ENCODE results near the gene CAPN12. TPM values are rescaled to one million over a fixed set of nuclear protein-coding genes. Genes with fewer than 3 reads are reported as not detected.

CAPN12 gene
- total and polyA plus RNA-seq, 2 of the 8 experiments (the other 6 are each of a cell fraction or from before 2014, with no cell fraction given): 8.8 to 20.0 TPM

DNA sequence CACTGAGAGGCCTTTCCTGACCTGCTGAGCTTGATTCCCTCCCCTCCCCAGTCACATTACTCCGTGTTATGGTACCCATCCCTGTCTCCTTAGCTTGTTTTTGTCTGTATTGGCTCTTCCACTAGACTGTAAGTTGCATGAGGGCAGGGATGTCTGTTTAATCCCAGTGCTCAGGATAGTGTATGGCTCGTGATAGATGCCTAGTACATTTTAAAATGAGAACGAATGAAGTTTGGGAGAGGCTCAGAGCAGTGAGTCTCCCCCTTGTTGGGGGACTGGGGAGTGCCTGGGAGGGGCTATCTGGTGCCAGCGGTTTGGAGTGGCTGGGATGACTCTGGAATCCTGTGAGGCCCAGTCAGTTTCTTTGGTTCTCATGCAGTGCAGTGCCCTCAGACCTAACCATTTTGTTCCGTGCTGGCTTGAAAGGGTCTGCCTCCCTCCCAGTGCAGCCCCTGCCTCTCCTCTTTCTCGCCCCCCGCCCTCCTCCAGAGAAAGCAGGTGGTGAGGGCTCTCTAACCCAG lies 61.3 kb downstream of the CAPN12 start:
- H2AK5ac ChIP-seq (ENCODE audit: low read depth, low read length): peak overlapping the region; percentile 100
- H3K14ac ChIP-seq (ENCODE audit: insufficient read length): no peak overlapping the region
- H3K27ac ChIP-seq (ENCODE audit: low read depth, low read length): peak overlapping the region; percentile 95
- H3K9me3 ChIP-seq (ENCODE audit: insufficient read depth in 2 of 2, low read depth in 1 of 2, low read length in 1 of 2): no peaks in the 10 kb centered on the region
- no peaks in the 10 kb centered on the region for H3K27me3 ChIP-seq (replicated peaks in 1 of 4; ENCODE audit: control insufficient read depth in 3 of 4, extremely low read depth in 1 of 4, insufficient read depth in 3 of 4, low read length in 3 of 4)
- ChIA-PET POLR2A (ENCODE audit: partially characterized antibody) (interaction anchor here (1.6 to 23.4 kb wide), 12 partner anchors 9 to 64 kb away, joined by 3 to 495 read pairs (median 6); partner anchors contain the start of genes ACTN4, CAPN12 and EIF3K), CTCF (ENCODE audit: partially characterized antibody) (interaction anchor here (0.8 to 3.8 kb wide), 7 partner anchors 16 to 48 kb away, joined by 3 to 17 read pairs (median 4); no protein-coding TSS in a partner anchor)
- H3K36me3 ChIP-seq (ENCODE audit: control insufficient read depth in 2 of 4, insufficient read depth in 4 of 4, low read length in 3 of 4): no peaks in the 10 kb centered on the region
- H2BK12ac ChIP-seq (ENCODE audit: low read depth, low read length): peak overlapping the region; percentile 96
- peak overlapping the region; percentile 24 for H2BK120ac ChIP-seq (replicated peaks; ENCODE audit: low read depth, low read length)
- H3K4ac ChIP-seq (replicated peaks; ENCODE audit: insufficient read length, low read depth, low read length): peak overlapping the region; percentile 22
- peaks cover 10 to 90% of the 10 kb centered on the region in 2 experiments for H3K79me2 ChIP-seq (ENCODE audit: control insufficient read depth in 1 of 2, insufficient read depth in 2 of 2, low read length in 2 of 2)
- peak overlapping the region; percentile 94; the same call in 1 of the 2 replicates for H4K8ac ChIP-seq (ENCODE audit: extremely low read depth, insufficient read depth, low read length)
- H2BK5ac ChIP-seq (ENCODE audit: low read depth, low read length): peak overlapping the region; percentile 90
- FAIRE-seq (no peak), DNase-seq (ENCODE audit: low read depth in 1 of 2, low spot score in 2 of 2) (no peak)
- no peak overlapping the region for H3K23ac ChIP-seq (ENCODE audit: insufficient read length)
- 81% methylated on average over 7 of the region's 7 CpGs; no CpG with 5 or more reads in 1 of the 2 experiments for WGBS, 2 experiments (ENCODE audit: extremely low coverage in 1 of 2, insufficient coverage in 1 of 2, insufficient read length in 1 of 2, insufficient replicate concordance in 2 of 2, low coverage in 1 of 2, low lambda C conversion rate in 2 of 2, missing lambda C conversion rate in 1 of 2)
- peak overlapping the region; percentile 85 for H3K18ac ChIP-seq (ENCODE audit: extremely low read depth, low read length)
- peak overlapping the region; percentile 26 to 28 for H3K4me2 ChIP-seq (ENCODE audit: insufficient read depth in 1 of 2, low read depth in 2 of 2, low read length in 2 of 2)
- peak overlapping the region; percentile 78 for H4K91ac ChIP-seq (replicated peaks; ENCODE audit: insufficient read length, low read length)
- H3K4me1 ChIP-seq (replicated peaks in 1 of 4; ENCODE audit: control insufficient read depth in 3 of 4, insufficient read depth in 4 of 4, low read length in 3 of 4): peaks cover 28 to 47% (median 42%) of the 10 kb centered on the region in 4 experiments
- peak overlapping the region; percentile 51 for H4K5ac ChIP-seq (ENCODE audit: insufficient read length, low read depth, low read length)
- peak overlapping the region in 2 of 4 experiments; percentile 67; a peak in 5 of 7 replicates for H3K9ac ChIP-seq (replicated peaks in 1 of 4; ENCODE audit: extremely low read depth in 1 of 4, low read depth in 3 of 4, low read length in 3 of 4)
- peaks cover 18% of the 10 kb centered on the region for H3K79me1 ChIP-seq (ENCODE audit: low read depth, low read length)
- 0 out of 8 replicates have a peak overlapping the region, but pooled peaks of 1 of the 4 experiments have one; percentile 6 for H3K4me3 ChIP-seq (ENCODE audit: extremely low read depth in 1 of 4, insufficient read depth in 2 of 4, low read depth in 3 of 4, low read length in 4 of 4)
- H2AFZ ChIP-seq (ENCODE audit: low read length): no peak overlapping the region
- H2BK15ac ChIP-seq (ENCODE audit: low read length): peak overlapping the region; percentile 62; the same call in 1 of the 2 replicates
- peaks cover 0 to 11% of the 10 kb centered on the region in 2 experiments for H4K20me1 ChIP-seq (replicated peaks in 1 of 2; ENCODE audit: control insufficient read depth in 1 of 2, insufficient read depth in 2 of 2, low read length in 2 of 2)
- H3K23me2 ChIP-seq (ENCODE audit: low read depth, low read length): peaks cover 1% of the 10 kb centered on the region; the same call in 1 of the 2 replicates
- peak overlapping the region; percentile 5 for H3K56ac ChIP-seq (replicated peaks; ENCODE audit: insufficient read length, low read depth, low read length)
- peak overlapping the region; percentile 62 for H2BK20ac ChIP-seq (ENCODE audit: low read length)
- TF ChIP-seq, protein P1, sequence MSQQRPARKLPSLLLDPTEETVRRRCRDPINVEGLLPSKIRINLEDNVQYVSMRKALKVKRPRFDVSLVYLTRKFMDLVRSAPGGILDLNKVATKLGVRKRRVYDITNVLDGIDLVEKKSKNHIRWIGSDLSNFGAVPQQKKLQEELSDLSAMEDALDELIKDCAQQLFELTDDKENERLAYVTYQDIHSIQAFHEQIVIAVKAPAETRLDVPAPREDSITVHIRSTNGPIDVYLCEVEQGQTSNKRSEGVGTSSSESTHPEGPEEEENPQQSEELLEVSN (IDR thresholded peaks at IDR 0.05): no peak; the same call in 1 of the 2 replicates
- TF ChIP-seq EGR1 (IDR thresholded peaks at IDR 0.05; ENCODE audit: borderline replicate concordance, low read depth, low read length) (no peak), CHD1 (IDR thresholded peaks at IDR 0.05; ENCODE audit: low read depth, low read length) (no peak), SRF (IDR thresholded peaks at IDR 0.05; ENCODE audit: low read depth, low read length) (no peak), ASH2L (IDR thresholded peaks at IDR 0.05; ENCODE audit: low read length) (no peak), NANOG (IDR thresholded peaks at IDR 0.05; ENCODE audit: insufficient read depth, low read depth, low read length, poor library complexity, severe bottlenecking) (no peak), ZNF274 (IDR thresholded peaks at IDR 0.05; ENCODE audit: borderline replicate concordance, extremely low read depth, low read length) (no peak), POLR2A (IDR thresholded peaks at IDR 0.05; ENCODE audit: control extremely low read depth in 1 of 2, low read depth in 2 of 2, low read length in 2 of 2) (peak in 1 of 2 experiments; percentile 36; a peak in 1 of 3 replicates), KDM5A (IDR thresholded peaks at IDR 0.05; ENCODE audit: low read length) (no peak), TCF12 (IDR thresholded peaks at IDR 0.05; ENCODE audit: low read depth, low read length) (peak; percentile 64; the same call in 1 of the 2 replicates), TBP (IDR thresholded peaks at IDR 0.05; ENCODE audit: low read depth, low read length) (no peak), CTBP2 (IDR thresholded peaks at IDR 0.05; ENCODE audit: borderline replicate concordance, insufficient read depth, insufficient read length, low read length) (no peak)
